Tongue (tissue), 2 donors: ENCODE results near the gene GNB1L. TPM values are rescaled to one million over a fixed set of nuclear protein-coding genes. Genes with fewer than 3 reads are reported as not detected.

ENCODE experiments used
- DNase-seq: peaks from one replicate; pipeline ENCODE4 v3.0.0-alpha.2; 2015
- total RNA-seq: library from RNA; depleted of rRNA; stranded (reverse); fragments of >200 nt; gene quantifications from one replicate; pipeline ENCODE4 v1.2.3, GENCODE V29; 2014

The GNB1L gene
- total RNA-seq, 1 donor from 2014 or later: 6.1 TPM

- DNase-seq: no peak
Observed at GRCh38 chr22:19807914-19808872, 46.5 kb downstream of the GNB1L start.

- DNase-seq: no peak
Observed at GRCh38 chr22:19807161-19807913, 47.3 kb downstream of the GNB1L start.

GRCh38 chr22:19806213-19807160, 48.2 kb downstream of the GNB1L start:
- peak; percentile 77 for DNase-seq

- DNase-seq: no peak
Observed at GRCh38 chr22:19805821-19806212, 48.9 kb downstream of the GNB1L start.

- no peak for DNase-seq
Observed at GRCh38 chr22:19803736-19804267, 50.9 kb downstream of the GNB1L start.

GRCh38 chr22:19802894-19803735, 51.6 kb downstream of the GNB1L start:
- no peak for DNase-seq

GRCh38 chr22:19802001-19802893, 52.4 kb downstream of the GNB1L start:
- no peak for DNase-seq

- DNase-seq: no peak
Observed at GRCh38 chr22:19801340-19802000, 53.2 kb downstream of the GNB1L start.

GRCh38 chr22:19800761-19801244, 53.9 kb downstream of the GNB1L start:
- DNase-seq: no peak

- DNase-seq: no peak
Observed at GRCh38 chr22:19800306-19800705, 54.4 kb downstream of the GNB1L start.

GRCh38 chr22:19799322-19800190, 55.1 kb downstream of the GNB1L start:
- peak; percentile 87 for DNase-seq

GRCh38 chr22:19798891-19799293, 55.8 kb downstream of the GNB1L start:
- peak; percentile 41 for DNase-seq

- DNase-seq: no peak
Observed at GRCh38 chr22:19798003-19798665, 56.5 kb downstream of the GNB1L start.

GRCh38 chr22:19797086-19798002, 57.3 kb downstream of the GNB1L start:
- DNase-seq: no peak

- no peak for DNase-seq
Observed at GRCh38 chr22:19796160-19796559, 58.5 kb downstream of the GNB1L start.

- DNase-seq: no peak
Observed at GRCh38 chr22:19795617-19796008, 59.1 kb downstream of the GNB1L start.
